Urinary bladder (tissue), 4 donors: ENCODE results near the gene ENAH. TPM values are rescaled to one million over a fixed set of nuclear protein-coding genes. Genes with fewer than 3 reads are reported as not detected.

ENCODE experiments used
- DNase-seq: peaks from one replicate; pipeline ENCODE4 v3.0.0-alpha.2; 2015; ENCODE audit errors: extremely low spot score
- H3K27ac ChIP-seq: one replicate; pipeline ENCODE4 v1.5.1; 2013; ENCODE audit warnings: low read depth, mild to moderate bottlenecking, moderate library complexity
- H3K36me3 ChIP-seq: one replicate; pipeline ENCODE4 v1.6.1; 2013; ENCODE audit warnings: mild to moderate bottlenecking, moderate library complexity; ENCODE audit not compliant: insufficient read depth
- H3K4me1 ChIP-seq: one replicate; pipeline ENCODE4 v1.6.1; 2013; ENCODE audit warnings: mild to moderate bottlenecking, moderate library complexity; ENCODE audit not compliant: insufficient read depth
- H3K4me3 ChIP-seq: one replicate; pipeline ENCODE4 v1.5.1; 2013; ENCODE audit warnings: low read depth, low read length
- WGBS: extraction: QIAGEN DNeasy Blood & Tissue Kit; methylation state at CpG from one replicate; pipeline ENCODE4 v1.1.7; 2013; 5-methylcytosine and 5-hydroxymethylcytosine counted together
- polyA plus RNA-seq: library from polyadenylated mRNA; stranded (reverse); fragments of 200-250 nt; gene quantifications from one replicate; pipeline ENCODE4 v1.2.3, GENCODE V29; 2013
- total RNA-seq: library from RNA; depleted of rRNA; stranded (reverse); fragments of >200 nt; gene quantifications from one replicate; pipeline ENCODE4 v1.2.3, GENCODE V29; 2014
- donor health status: healthy with polysubstance abuse.
- donor health status: healthy.

Gene ENAH
- total and polyA plus RNA-seq, 2 donors: 58.9 to 229 TPM

DNA sequence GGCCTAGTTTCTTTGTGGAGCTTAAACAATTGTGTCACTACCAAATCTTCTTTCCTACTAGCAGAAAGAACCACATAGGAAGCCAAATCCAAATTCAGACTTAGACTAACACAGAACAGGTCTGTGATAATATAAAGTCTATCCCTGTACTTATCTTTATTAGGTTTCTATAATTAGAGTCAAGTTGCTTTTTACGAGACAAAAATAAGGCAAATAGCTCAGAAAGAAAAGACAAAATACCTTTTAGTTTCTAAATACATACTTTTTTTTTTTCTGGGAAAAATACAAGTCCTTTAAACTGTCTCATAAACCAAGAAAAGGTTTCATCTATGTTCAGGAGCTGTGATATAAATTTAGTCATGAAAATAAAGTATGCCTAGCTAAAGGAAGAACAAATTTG lies 146.2 kb downstream of the ENAH start:
- no peak overlapping the region for H3K27ac ChIP-seq

DNA sequence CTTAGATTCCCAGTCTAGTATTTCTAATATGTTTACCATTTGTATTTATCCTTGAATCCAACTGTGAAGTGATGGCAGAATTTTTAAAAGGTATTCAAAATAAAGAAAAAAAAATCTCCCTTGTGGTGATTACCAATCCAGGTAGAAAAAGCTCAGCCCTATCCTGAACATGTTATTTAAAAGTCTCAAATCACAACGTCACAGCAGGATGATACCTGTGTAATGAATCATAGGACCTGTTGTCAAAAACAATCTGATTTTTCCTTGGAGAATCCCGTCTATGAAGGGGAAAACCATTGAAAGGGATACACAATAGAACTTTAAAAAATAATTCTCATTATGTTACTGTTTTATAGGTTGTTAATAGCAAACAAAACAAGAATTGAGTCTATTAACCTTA lies 148.1 kb downstream of the ENAH start:
- WGBS: 85% methylated on average over 2 of the region's 2 CpGs
- Histone ChIP-seq H3K4me1 (peaks cover 2% of the 10 kb centered on the region), H3K27ac (no peak overlapping the region), H3K36me3 (no peaks in the 10 kb centered on the region), H3K4me3 (no peak overlapping the region)
- no peak for DNase-seq

More for the DNA sequence above, 146.2 kb downstream of the ENAH start:
- 35% methylated on average over 1 of the region's 1 CpG for WGBS
- peaks cover 2% of the 10 kb centered on the region for H3K4me1 ChIP-seq
- H3K4me3 ChIP-seq: no peak overlapping the region
- no peak for DNase-seq
- no peaks in the 10 kb centered on the region for H3K36me3 ChIP-seq

DNA sequence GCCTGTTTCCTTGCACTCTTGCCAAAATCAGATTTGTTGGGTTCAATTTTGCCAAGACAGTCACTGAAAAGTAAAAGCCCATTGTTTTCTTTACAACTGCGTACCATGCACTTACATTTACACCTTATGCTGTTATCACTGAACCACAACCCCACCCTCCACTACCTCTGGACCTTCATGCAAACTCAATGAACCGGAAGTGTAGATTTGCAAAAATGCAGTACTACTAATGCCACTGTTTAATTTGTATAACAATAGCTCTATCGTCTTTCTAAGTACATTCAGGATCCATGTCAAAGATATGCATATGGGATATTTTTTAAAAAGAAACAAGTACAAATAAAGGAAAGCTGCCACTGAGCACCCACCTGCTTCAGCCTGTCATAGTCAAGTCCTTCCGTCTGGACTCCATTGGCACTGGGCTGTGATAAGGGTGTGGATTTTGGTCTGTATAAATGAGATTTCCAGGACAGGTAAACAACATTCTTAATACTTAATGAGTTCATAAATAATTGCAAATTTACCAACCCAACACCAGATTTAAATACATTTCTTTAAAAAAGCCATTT lies 152.2 kb downstream of the ENAH start:
- H3K36me3 ChIP-seq: no peaks in the 10 kb centered on the region
- no peak overlapping the region for H3K27ac ChIP-seq
- no peak overlapping the region for H3K4me3 ChIP-seq
- 88% methylated on average over 4 of the region's 4 CpGs for WGBS
- H3K4me1 ChIP-seq: no peaks in the 10 kb centered on the region
- no peak for DNase-seq

DNA sequence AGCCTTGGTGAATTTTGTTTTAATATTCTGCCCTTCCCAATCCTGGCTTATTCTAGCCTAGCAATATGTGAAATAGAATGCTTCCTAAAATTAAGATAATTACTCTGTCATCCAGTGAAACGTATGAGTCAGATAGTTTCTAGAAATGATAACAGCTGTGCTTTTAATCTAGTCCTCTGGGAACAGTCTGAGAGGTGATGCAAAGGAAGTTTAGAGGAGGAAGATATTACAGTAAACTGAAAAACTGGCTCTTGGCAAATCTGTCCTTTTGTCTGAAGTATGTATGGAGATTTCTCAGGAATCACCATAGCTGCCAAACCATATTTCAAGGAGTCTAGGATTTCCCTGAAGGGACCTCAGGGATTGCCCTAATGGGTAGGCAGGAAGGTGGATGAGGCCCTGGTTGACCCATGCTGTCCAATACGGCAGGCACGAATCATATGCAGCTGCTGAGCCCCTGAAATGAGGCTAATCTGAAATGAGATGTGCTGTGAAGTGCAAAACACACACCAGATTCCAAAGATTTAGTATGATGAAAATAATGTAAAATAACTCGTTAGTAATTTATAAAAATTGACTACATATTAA lies 154.3 kb downstream of the ENAH start:
- Histone ChIP-seq H3K27ac (no peak overlapping the region), H3K4me3 (no peak overlapping the region), H3K36me3 (no peaks in the 10 kb centered on the region), H3K4me1 (no peaks in the 10 kb centered on the region)
- WGBS: 60% methylated on average over 4 of the region's 4 CpGs
- DNase-seq: no peak

DNA sequence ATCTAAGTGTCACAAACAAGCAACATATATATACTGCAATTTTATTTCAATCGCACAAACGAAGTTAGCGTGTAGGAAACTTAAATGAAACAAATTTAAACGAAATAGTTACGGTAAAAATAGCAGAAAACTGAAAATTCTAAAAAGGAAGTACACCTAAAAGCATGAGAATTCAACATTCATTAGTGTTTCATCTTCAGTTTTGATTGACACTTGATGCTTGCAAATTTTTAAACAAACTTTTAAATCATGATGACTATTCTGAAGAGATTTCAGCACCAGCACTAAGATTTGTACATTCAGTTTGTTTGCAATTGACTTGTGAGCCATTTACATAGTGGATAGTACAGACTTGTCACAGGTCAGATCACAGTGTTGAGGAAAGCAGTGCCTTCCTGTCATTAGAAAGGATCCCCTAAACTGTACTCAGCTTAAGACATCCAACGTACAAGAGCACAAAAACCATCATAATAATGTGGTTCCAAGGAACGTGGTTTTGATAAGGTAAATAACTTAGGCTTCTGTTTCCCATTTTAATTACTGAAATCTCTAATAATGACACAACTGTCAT lies 158.0 kb downstream of the ENAH start:
- 68% methylated on average over 7 of the region's 7 CpGs for WGBS
- Histone ChIP-seq H3K4me1 (no peaks in the 10 kb centered on the region), H3K4me3 (no peak overlapping the region), H3K27ac (no peak overlapping the region), H3K36me3 (no peaks in the 10 kb centered on the region)
- DNase-seq: no peak

DNA sequence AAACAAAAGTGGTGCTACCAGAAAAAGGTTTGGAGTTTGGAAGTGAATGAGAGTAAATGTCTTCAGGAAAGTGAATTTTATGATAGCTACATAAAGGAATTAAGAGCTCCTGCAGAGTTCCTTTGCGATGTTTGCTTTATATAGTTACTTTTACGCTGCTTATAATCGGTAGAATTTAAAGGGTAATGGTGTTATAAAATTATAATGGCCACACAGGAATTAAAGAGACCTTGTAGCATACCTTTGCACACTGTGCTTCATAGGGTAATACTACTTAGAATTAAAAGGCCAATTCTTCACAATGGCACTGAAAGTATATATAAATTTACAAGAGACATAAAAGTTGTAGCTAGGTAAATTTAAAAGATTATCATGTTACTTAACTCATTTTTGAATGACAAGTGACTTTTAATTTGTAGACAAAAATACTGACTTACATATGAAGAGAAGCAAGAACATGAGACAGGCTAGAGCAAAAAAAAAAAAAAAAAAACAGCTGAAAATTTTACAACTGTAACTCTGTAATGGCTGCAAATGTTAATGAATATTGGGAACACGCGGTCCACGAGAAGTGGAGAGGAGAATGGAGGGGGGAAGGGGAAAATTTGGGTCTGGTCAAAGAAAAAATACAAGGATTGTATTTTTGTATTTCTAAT lies 159.2 kb downstream of the ENAH start:
- H3K36me3 ChIP-seq: no peaks in the 10 kb centered on the region
- no peak overlapping the region for H3K4me3 ChIP-seq
- no peak overlapping the region for H3K27ac ChIP-seq
- H3K4me1 ChIP-seq: no peaks in the 10 kb centered on the region
- 88% methylated on average over 6 of the region's 6 CpGs for WGBS
- DNase-seq: no peak

DNA sequence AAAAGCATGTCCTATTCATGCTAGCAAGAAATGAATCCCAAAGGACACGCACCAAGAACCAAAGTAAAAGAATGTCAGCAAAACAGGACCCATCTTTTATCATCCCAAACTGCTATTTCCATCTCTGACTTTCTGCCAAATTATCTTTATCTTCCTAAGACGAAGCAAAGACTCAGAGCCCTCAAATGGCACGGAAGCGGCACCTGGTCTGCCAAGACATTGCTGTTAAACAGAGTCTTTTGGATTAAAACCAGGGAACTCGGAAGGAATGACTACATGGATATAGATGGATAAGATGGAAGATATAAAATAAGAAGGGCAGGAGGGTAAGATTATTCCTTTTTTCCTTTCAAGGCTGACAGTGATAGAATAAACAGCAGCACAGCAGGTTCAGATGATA lies 164.2 kb downstream of the ENAH start:
- Histone ChIP-seq H3K4me1 (no peaks in the 10 kb centered on the region), H3K36me3 (no peaks in the 10 kb centered on the region), H3K27ac (no peak overlapping the region), H3K4me3 (no peak overlapping the region)
- WGBS: 32% methylated on average over 5 of the region's 5 CpGs
- DNase-seq: no peak

DNA sequence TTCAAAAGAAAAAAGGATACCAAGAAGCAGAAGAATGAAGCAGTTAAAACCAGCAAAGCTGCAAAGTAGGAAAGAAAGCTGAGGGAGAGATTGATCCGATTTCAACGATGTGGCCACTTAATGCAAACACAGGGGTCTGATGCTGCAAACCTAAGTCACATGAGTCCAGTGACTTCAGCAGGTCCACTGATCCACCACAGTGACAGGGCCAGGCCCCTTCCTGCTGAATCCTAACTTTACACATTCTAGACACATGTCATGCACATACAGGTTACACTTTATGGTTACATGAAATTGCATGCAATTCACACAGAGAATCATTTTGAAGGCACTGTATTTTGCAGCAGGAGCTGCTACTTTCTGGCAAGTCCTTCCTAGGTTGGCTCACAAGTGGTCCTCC lies 166.1 kb downstream of the ENAH start:
- Histone ChIP-seq H3K36me3 (no peaks in the 10 kb centered on the region), H3K4me1 (no peaks in the 10 kb centered on the region), H3K4me3 (no peak overlapping the region), H3K27ac (no peak overlapping the region)
- DNase-seq: no peak
- WGBS: 85% methylated on average over 2 of the region's 2 CpGs

DNA sequence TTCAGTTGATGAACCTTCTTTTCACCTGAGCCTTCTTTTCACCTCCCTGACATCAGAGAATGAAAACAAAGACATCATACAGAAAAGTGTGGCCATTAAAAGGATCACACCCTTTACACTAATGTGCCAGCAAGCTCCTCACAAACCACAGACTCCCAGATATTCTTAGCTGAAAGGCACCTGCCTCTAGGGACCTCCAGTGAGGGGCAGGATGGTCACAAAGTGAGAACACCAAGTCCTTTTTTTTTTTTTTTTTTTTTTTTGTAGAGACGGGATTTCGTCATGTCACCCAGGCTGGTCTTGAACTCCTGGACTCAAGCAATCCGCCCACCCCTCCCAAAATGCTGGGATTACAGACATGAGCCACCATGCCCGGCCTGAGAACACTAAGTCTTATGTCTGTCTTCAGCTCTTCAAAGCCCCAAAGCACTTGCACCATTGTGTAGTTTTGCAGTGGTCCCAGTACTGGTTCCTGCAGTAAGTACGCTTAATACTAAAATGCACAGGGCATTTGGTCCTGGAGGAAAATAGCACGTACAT lies 166.9 kb downstream of the ENAH start:
- Histone ChIP-seq H3K4me1 (no peaks in the 10 kb centered on the region), H3K27ac (no peak overlapping the region), H3K36me3 (no peaks in the 10 kb centered on the region), H3K4me3 (no peak overlapping the region)
- 96% methylated on average over 6 of the region's 6 CpGs for WGBS
- no peak for DNase-seq

DNA sequence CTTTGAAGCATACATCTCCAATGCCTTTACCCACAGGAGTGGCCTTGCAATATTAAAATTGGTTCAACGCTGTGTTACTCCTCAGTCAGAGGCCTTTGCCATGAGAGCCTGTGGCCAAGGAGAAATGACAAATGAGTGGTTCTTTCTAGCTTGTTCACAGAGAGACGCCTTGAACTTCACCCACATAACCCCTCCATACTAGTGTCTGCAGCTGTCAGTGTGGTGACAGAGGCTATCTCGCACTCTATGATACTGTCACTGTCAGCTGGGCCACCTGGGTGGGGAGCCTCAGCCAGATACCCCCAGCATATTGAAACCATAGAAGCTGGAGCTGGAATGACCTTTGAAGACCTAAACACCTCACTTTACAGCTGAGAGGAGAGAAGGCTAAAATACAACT lies 167.7 kb downstream of the ENAH start:
- WGBS: 87% methylated on average over 3 of the region's 3 CpGs
- Histone ChIP-seq H3K27ac (no peak overlapping the region), H3K4me3 (no peak overlapping the region), H3K36me3 (no peaks in the 10 kb centered on the region), H3K4me1 (no peaks in the 10 kb centered on the region)
- no peak for DNase-seq

DNA sequence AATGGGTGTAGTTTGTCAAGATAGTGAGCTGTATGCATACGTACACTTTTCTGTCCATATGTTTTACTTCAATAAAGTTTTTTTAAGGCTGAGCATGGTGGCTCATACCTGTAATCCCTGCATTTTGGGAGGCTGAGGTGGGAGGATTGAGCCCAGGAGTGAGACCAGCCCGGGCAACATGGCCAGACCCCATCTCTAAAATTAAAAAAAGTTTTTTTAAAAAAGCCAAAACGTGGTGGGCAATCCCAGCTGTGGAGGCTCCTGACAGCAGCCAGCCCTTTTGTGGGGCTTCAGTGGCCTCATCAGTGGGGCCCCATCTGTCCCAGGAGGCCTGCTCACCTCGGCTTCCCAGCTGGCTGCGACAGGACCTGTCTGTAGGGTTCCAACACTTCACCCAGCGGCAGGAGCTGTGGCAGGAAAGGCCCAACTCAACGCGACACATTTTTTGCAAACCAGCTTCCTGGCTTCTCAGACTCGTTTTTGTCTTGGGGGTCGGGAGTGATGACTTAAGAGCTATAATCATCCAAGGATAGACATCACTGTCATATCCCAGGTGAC lies 168.2 kb downstream of the ENAH start:
- 62% methylated on average over 10 of the region's 10 CpGs for WGBS
- no peaks in the 10 kb centered on the region for H3K36me3 ChIP-seq
- H3K4me1 ChIP-seq: no peaks in the 10 kb centered on the region
- H3K27ac ChIP-seq: no peak overlapping the region
- no peak overlapping the region for H3K4me3 ChIP-seq
- no peak for DNase-seq

DNA sequence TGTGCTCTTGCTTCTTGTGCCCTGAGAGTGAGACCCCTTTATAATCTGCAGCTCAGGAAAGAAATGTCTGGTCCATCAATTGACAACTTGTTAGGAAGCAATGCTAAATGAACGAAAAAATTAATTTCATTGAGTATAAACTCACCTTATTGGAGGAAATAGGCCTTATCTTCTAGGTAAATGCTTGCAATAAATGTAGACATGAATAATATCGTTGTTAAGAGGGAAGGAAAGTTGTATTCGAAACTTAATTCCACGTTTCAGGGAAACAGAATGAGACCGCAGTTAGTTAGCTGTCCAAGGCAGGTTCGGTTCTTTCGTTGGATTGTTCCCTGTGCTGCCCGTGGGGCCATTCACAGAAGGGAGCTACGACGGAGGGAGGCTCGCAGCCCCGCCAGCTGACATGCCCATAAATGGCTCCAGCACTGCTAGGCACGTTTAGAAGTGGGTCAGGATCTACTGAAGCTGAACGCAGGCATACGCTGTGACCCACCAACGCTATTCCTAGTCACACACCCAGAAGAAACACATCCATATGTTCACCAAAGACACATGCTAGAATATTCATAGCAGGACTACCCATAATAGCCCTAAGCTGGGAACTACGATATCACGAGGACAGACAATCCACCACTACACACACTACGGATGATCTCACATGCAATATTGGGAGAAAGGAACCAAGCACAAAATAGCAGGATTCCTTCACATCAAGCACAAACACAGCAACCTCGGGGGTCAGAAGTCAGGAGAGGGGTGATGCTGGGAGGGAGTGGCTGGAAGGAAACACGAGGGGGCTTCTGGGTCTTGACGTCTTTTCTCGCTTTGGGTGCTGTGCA lies 168.9 kb downstream of the ENAH start:
- H3K4me1 ChIP-seq: no peaks in the 10 kb centered on the region
- WGBS: 50% methylated on average over 23 of the region's 23 CpGs
- no peaks in the 10 kb centered on the region for H3K36me3 ChIP-seq
- no peak overlapping the region for H3K4me3 ChIP-seq
- no peak overlapping the region for H3K27ac ChIP-seq
- DNase-seq: no peak

DNA sequence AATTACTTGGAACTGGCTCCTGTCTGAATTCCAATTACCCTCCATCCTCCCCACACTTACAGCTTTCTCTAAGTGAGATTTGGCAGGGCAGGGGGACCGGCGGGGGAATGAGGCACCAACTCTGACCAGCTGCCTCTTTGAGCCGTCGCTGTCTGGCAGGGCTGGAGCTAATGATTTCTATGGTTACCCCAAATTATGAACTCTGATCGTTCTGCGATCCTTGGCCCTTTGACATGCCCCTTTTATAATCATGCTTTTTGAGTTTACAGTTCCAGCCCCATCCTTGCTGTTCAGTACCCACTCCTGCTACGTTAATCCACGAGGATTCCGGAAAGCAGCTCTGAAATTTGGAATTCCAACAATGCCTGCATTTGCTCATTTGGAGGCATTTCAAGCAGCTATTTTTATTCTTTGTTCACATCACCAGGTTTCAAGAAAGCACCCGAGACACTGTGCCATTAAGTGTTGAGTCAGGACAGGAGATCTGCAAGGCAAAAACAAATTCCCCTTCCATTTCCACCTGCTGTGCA lies 170.4 kb downstream of the ENAH start:
- no peaks in the 10 kb centered on the region for H3K36me3 ChIP-seq
- H3K4me3 ChIP-seq: no peak overlapping the region
- WGBS: 28% methylated on average over 10 of the region's 10 CpGs
- H3K4me1 ChIP-seq: no peaks in the 10 kb centered on the region
- no peak for DNase-seq
- H3K27ac ChIP-seq: no peak overlapping the region
